A549 treated with GW870086 at 1 μM for 4 hours (cell line): Measurements from ENCODE around the gene PRKCH. TPM values are rescaled to one million over a fixed set of nuclear protein-coding genes. Genes with fewer than 3 reads are reported as not detected.

Experiments used
- total RNA-seq: library from RNA; stranded (reverse); fragments of 200-300 nt; extraction: Qiagen RNA extraction; gene quantifications from 5 replicates; pipeline ENCODE4 v1.2.3, GENCODE V29; 2022; ENCODE audit warnings: low read depth

Gene PRKCH
- 4.4 to 6.5 TPM (median 5.5 TPM) in 5 replicates for total RNA-seq

GRCh38 chr14:61321385-61322010 is at the start of gene PRKCH:
Gene PRKCH (plus strand): TSS chr14:61321579. CDS start chr14:61322102, 523 bp downstream.

GRCh38 chr14:61281186-61281947 is 40.0 kb upstream of the PRKCH start, which contains the start of gene TMEM30B:
Gene TMEM30B (minus strand): TSS chr14:61281338. CDS start chr14:61281147, 191 bp downstream.

Other genes with a start within 250 kb of the PRKCH start
- gene TMEM30B, start 40.2 kb upstream of the PRKCH start, total RNA-seq = 0.25 to 0.58 TPM (median 0.32 TPM) in 5 replicates